ENCODE results near the gene DGKQ.
"Not testable (repeated sequence)": the region's sequence is repeated elsewhere in the genome, so short reads cannot be mapped to it uniquely, and the experiment has no call there.

DGKQ gene

DNA sequence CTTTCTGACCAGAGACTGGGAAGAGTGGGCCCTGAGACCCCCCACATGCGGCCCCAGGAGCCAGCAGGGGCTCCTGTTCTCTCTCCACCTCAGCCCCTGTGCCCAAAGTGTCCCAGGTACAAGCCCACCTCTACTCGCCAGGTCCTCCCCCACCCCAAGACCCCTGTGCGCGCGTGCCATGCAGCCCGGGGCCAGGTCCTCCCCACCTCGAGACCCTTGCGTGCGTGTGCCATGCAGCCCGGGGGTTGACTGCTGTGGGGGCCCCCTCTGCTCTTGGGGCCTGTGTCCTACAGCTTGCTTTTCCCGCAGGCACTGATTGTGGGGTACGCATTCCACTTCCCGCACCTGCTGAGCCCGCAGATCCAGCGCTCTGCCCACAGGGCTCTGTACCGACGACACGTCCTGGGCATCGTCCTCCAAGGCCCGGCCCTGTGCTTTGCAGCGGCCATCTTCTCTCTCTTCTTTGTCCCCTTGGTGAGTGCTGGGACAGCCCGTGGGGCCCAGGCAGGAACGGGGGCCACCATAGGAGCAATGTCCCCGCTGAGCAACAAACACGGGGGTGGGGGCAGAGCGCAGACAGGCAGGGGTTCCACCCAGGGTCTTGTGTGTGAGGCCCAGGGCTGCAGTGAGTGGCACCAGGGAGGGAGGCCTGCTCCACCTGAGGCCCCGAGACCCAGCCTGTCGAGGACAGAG is 20.3 kb downstream of the DGKQ start:
- in situ Hi-C loops (cut with MboI; ENCODE audit: low sequenced_read_pairs) = no loop called here

DNA sequence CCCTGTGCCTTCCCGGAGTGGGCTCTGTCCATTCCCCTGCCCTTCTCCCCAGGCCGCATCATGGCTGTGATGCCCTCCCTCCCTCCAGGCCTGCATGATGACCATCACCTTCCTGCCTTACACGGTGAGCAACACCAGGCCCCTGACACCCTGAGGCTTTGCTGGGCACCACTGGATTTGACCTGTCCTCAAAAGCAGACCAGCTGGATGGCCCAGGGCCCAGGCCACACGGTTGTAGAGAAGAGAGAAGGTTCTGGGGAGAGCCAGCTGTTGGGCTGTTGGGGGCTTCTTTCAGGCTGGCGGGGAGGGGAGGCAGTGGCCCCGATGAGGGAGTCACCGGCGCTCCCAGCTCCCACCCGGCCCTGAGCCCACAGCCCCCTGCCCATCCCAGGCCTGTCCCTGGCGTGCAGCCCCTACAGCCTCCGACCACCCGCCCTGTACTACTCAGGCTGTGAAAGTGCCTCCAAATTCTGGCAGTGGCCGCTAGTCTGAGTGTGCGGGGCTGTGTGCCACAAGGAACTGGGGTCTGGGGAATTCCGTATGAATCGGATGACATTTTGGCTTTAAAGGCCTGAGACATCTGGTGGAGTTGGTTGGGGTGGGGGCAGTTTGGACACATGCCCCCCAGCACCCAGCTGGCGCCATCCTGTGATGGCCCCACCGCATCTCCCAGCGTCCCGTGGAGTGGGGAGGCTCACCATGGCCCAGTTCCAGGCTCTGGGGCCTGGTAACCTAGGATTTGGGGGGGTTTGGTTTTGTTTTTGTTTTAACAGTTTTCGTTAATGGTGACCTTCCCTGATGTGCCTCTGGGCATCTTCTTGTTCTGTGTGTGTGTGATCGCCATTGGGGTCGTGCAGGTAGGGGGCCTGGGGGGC is 21.5 kb downstream of the DGKQ start:
- in situ Hi-C loops (cut with MboI; ENCODE audit: low sequenced_read_pairs) = no loop called here

- in situ Hi-C loops (cut with MboI; ENCODE audit: low sequenced_read_pairs) = no loop called here
These were observed 22.2 kb downstream of the DGKQ start for GRCh38 chr4:951186-951585.

GRCh38 chr4:950136-951020 is 23.0 kb downstream of the DGKQ start:
- in situ Hi-C loops (cut with MboI; ENCODE audit: low sequenced_read_pairs) = no loop called here

- in situ Hi-C loops (cut with MboI; ENCODE audit: low sequenced_read_pairs) = no loop called here
These were observed 23.7 kb downstream of the DGKQ start for GRCh38 chr4:949656-950055.

GRCh38 chr4:948936-949300 is 24.5 kb downstream of the DGKQ start:
- in situ Hi-C loops (cut with MboI; ENCODE audit: low sequenced_read_pairs) = no loop called here

GRCh38 chr4:948101-948935 is 25.1 kb downstream of the DGKQ start:
- in situ Hi-C loops (cut with MboI; ENCODE audit: low sequenced_read_pairs) = no loop called here

- in situ Hi-C loops (cut with MboI; ENCODE audit: low sequenced_read_pairs) = no loop called here
These were observed 25.8 kb downstream of the DGKQ start for GRCh38 chr4:947491-947971.

DNA sequence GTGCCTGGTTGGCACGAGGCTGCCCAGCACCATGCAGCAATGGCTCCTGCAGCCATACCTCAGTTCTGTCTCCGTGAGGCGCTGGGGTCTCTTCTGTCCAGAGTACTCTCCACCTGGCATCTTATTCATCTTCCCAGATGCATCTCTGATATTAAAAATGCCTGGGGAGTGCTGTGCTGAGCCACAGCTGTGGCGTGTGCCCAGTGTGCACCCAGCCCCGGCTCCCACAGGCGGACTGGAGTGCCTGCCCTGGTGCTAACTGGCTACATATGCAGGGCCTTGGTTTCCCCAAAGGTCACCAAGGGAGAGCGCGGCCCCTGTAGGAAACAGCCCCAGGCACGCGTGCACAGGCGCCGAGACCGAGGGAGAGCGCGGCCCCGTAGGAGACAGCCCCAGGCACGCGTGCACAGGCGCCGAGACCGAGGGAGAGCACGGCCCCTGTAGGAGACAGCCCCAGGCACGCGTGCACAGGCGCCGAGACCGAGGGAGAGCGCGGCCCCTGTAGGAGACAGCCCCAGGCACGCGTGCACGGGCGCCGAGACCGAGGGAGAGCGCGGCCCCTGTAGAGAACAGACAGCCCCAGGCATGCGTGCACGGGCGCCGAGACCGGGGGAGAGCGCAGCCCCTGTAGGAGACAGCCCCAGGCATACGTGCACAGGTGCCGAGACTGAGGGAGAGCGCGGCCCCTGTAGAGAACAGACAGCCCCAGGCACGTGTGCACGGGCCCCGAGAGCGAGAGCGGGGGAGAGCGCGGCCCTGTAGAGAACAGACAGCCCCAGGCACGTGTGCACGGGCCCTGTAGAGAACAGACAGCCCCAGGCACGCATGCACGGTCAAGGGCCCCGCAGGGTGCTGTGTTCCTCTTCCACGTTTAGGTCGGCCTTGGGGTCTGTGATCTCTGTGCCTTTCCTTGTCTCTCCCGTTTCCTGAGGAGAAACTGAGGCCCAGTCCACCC is 26.6 kb downstream of the DGKQ start:
- in situ Hi-C loops (cut with MboI; ENCODE audit: low sequenced_read_pairs) = no loop called here

- in situ Hi-C loops (cut with MboI; ENCODE audit: low sequenced_read_pairs) = no loop called here
These were observed 27.3 kb downstream of the DGKQ start for GRCh38 chr4:946103-946450.

GRCh38 chr4:945274-946102 is 27.9 kb downstream of the DGKQ start:
- in situ Hi-C loops (cut with MboI; ENCODE audit: low sequenced_read_pairs) = no loop called here

- in situ Hi-C loops (cut with MboI; ENCODE audit: low sequenced_read_pairs) = not testable (repeated sequence)
These were observed 33.9 kb downstream of the DGKQ start for GRCh38 chr4:939508-939907.

DNA sequence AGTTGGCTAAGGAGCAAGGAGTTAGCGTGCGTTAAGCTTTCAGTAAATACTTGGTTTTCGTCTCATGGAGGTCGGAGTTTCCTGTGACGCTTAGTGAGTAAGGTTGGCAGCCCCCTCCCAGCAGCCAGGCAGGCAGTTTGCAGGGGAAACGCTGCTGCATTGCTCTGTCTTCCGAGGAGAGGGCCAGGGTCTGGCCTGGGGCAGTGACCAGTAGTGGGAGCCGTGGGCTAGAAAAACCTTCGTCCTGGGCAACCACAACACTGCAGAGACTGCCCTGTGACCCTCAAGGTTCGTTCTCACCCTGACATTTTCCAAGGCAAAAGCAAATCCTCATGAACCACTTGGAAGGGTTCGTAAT is 40.7 kb downstream of the DGKQ start:
- in situ Hi-C loops (cut with MboI; ENCODE audit: low sequenced_read_pairs) = no loop called here

DNA sequence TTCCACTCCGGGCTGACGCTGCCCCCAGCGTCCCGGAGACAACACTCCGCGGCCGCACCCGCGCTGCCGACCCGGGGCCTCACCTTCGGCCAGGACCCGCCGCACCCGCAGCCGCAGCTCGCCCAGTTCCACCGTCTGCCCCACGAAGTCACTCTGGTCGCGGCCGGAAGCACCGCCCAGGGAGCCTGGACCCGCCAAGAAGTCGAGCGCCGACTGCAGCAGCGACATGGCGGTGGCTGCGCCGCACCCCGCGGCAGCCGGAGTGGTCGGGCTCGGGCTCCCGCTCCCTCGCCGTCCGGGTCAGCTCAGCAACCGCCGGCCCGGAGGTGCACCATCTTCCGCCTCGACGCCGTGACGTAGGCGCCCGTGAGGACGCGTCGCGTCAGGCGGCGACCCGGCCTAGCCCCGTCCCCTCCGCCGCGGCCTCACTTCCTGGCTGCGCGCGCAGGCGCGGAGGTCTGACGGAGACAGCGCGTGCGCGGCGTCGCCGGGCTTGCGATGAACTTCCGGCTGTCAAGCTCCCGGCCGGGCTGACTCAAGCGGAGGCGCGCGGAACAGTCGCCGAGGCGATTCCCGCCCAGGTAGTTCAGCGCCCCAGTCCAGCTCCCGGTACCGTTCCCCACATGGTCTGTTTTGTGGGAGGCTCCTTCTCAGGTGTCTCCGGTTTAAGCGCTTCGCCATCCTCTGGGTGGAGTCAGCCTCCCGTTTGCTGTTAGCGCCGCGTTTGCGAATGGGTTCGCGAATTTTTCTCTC is 41.2 kb downstream of the DGKQ start, which contains the start of the genes GAK and TMEM175:
GAK (minus strand) TSS at position 357 of the 753 bp plus-strand sequence; CDS start at position 228, 129 bp downstream.
TMEM175 (plus strand) TSS at position 501 of the 753 bp plus-strand sequence. CDS start 15,280 bp downstream, outside the sequence.
- in situ Hi-C loops (cut with MboI; ENCODE audit: low sequenced_read_pairs) = no loop called here

- in situ Hi-C loops (cut with MboI; ENCODE audit: low sequenced_read_pairs) = no loop called here
These were observed 42.0 kb downstream of the DGKQ start for GRCh38 chr4:931194-931959.

- in situ Hi-C loops (cut with MboI; ENCODE audit: low sequenced_read_pairs) = no loop called here
These were observed 42.6 kb downstream of the DGKQ start for GRCh38 chr4:930827-931193.

DNA sequence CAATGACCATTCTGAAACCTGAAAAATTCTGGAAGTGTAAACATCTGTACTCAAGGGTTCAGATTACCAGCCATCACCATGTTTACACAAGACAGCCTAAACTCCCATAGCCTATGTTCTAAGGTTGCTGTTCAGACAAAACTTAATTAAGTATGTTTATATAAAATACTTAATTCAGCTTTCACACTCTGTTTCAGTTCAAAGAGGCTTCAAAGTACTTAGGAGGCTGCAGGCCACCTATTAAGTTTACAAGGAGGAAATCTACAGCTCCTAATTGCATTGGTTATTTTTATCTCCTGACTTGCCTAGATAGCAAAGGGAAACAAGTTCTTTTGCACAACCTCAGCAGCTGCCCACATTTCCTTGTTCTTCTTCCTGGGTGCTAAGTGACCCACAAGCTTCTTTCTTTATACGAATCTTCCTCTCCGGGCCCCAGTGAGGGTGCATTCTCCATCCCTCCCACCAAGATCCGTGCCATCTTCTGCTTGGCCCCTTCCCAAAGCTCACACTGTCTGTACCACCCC is 43.3 kb downstream of the DGKQ start:
- in situ Hi-C loops (cut with MboI; ENCODE audit: low sequenced_read_pairs) = no loop called here
